ENCODE measurements around the gene CPSF7.

DNA sequence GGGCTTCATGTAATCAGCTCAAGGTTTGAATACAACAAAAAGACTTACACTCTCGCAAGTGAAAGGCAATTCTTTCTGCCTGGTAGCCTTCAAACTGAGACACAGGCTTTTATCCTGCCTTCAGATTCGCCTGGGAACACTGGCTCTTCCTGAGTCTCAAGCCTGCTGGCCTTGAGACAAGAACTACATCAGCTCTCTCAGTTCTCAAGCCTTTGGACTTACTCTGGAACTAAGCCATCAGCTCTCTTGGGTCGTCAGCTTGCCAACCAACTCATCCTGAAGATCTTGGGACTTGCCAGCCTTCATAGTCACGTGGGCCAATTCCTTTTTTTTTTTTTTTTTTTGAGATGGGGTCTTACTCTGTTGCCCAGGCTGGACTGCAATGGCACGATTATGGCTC is 43.1 kb upstream of the CPSF7 start:
- TF ChIP-seq POLR2A (IDR thresholded peaks at IDR 0.05): no peak
- TF ChIP-seq, protein P1, sequence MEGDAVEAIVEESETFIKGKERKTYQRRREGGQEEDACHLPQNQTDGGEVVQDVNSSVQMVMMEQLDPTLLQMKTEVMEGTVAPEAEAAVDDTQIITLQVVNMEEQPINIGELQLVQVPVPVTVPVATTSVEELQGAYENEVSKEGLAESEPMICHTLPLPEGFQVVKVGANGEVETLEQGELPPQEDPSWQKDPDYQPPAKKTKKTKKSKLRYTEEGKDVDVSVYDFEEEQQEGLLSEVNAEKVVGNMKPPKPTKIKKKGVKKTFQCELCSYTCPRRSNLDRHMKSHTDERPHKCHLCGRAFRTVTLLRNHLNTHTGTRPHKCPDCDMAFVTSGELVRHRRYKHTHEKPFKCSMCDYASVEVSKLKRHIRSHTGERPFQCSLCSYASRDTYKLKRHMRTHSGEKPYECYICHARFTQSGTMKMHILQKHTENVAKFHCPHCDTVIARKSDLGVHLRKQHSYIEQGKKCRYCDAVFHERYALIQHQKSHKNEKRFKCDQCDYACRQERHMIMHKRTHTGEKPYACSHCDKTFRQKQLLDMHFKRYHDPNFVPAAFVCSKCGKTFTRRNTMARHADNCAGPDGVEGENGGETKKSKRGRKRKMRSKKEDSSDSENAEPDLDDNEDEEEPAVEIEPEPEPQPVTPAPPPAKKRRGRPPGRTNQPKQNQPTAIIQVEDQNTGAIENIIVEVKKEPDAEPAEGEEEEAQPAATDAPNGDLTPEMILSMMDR (IDR thresholded peaks at IDR 0.05): no peak
